VCaP (cell line): ENCODE results near the gene STK10.
"Not testable (repeated sequence)": the region's sequence is repeated elsewhere in the genome, so short reads cannot be mapped to it uniquely, and the experiment has no call there.

Experiments
- H3K27ac ChIP-seq: fragments of 450-650 bp; 2 replicates; pipeline ENCODE4 v1.5.1; 2017
- CTCF ChIP-seq: fragments of 450-650 bp; conservative IDR thresholded peaks from 2 replicates; pipeline ENCODE4 v1.5.1; 2017; ENCODE audit warnings: mild to moderate bottlenecking, moderate library complexity

Gene STK10

GRCh38 chr5:172031894-172032461 lies 156.0 kb downstream of the STK10 start:
- H3K27ac ChIP-seq, result no peak overlapping the region
- TF ChIP-seq CTCF, result no peak

GRCh38 chr5:172029876-172030275 lies 158.1 kb downstream of the STK10 start:
- H3K27ac ChIP-seq, result no peak overlapping the region
- TF ChIP-seq CTCF, result no peak

- H3K27ac ChIP-seq, result no peak overlapping the region
- no peak for TF ChIP-seq CTCF
Measured at GRCh38 chr5:172028167-172028566, 159.9 kb downstream of the STK10 start.

- not testable (repeated sequence) for H3K27ac ChIP-seq
- TF ChIP-seq CTCF, result peak; percentile 31
Measured at GRCh38 chr5:172020110-172020786, 167.8 kb downstream of the STK10 start.

- TF ChIP-seq CTCF, result no peak
- no peak overlapping the region for H3K27ac ChIP-seq
Measured at GRCh38 chr5:172015346-172015745, 172.7 kb downstream of the STK10 start.

GRCh38 chr5:172010278-172010677 lies 177.7 kb downstream of the STK10 start:
- H3K27ac ChIP-seq, result peak overlapping the region; percentile 41; the same call in 1 of the 2 replicates
- TF ChIP-seq CTCF, result peak; percentile 66

GRCh38 chr5:172009536-172010270 lies 178.3 kb downstream of the STK10 start:
- peak overlapping the region; percentile 41; the same call in 1 of the 2 replicates for H3K27ac ChIP-seq
- TF ChIP-seq CTCF, result no peak
